ENCODE measurements around the gene TPRN. TPM values are rescaled to one million over a fixed set of nuclear protein-coding genes. Genes with fewer than 3 reads are reported as not detected.
"Not testable (repeated sequence)": the region's sequence is repeated elsewhere in the genome, so short reads cannot be mapped to it uniquely, and the experiment has no call there.

Gene TPRN
- total RNA-seq, 1 donor from 2014 or later = 18.0 TPM

DNA sequence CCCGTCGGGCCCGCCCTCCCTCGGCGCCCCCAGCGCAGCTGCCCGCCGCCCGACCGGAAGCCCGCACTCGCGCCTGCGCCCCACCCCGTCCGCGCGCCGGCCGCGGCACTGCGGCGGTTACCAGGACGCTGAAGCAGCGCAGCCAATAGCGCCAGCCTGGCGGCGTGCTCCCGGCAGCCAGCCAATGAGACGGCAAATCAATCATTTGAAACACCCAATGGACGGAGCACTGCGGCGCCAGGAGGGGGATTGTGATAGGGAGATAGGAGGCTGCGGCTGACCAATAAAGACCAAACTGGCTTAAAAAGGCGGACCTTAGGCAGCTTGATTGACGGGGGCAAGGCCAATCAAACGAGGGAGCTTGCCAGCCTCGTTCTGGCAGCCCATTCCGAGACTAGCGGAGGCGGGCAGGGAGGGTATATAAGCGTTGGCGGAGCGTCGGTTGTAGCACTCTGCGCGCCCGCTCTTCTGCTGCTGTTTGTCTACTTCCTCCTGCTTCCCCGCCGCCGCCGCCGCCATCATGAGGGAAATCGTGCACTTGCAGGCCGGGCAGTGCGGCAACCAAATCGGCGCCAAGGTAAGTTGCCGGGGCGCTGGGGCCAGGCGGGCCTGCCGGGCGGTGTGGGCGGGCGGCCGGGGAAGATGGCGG, 40.4 kb upstream of the TPRN start, which contains the start of gene TUBB4B:
Gene TUBB4B (plus strand): TSS at position 447 of the 649 bp plus-strand sequence. CDS start 74 bp downstream, at position 521.
- no peak for TF ChIP-seq CTCF (IDR thresholded peaks at IDR 0.05; ENCODE audit: borderline replicate concordance)
- H3K27ac ChIP-seq (replicated peaks) = peak within 1 kb of the TSS; percentile 100
- no peaks in the 10 kb centered on the region for H3K9me3 ChIP-seq (replicated peaks)
- intact Hi-C loops (cut with micrococcal nuclease) = no loop called here
- H3K27me3 ChIP-seq (ENCODE audit: low read depth) = no peaks in the 10 kb centered on the region
- peaks cover 22% of the 10 kb centered on the region for H3K36me3 ChIP-seq
- peak within 1 kb of the TSS; percentile 96 for H3K4me3 ChIP-seq
- DNase-seq = peak; percentile 99
- H3K4me1 ChIP-seq = peaks cover 79% of the 10 kb centered on the region

DNA sequence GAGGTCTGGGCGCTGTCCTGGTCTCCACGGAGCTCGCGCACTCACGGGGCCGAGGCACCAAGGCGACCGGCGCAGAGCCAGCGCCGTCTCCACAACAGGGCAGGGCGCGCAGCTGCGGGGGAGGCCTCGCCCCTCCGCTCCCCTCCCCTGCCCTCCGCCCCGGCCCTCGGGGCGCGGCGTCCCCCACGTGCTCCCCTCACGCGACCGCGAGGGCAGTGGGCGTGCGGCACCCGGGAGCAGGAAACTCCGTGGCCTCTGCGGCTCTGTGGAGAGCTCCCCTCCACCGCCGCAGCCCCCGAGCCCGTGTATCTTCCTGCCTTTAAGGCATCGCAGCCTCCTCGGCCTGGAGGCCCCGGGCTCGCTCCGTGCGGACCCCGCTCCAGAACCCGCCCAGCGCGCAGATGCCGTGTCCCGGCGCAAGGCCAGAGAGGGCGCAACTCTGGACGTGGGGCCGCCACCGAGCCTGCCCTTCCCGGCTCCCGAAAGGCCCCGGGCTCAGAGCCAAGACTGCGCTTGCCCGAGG, 39.8 kb upstream of the TPRN start:
- peak; percentile 21 for TF ChIP-seq CTCF (IDR thresholded peaks at IDR 0.05; ENCODE audit: borderline replicate concordance)
- Histone ChIP-seq H3K4me1 (peaks cover 85% of the 10 kb centered on the region), H3K36me3 (peaks cover 22% of the 10 kb centered on the region), H3K27ac (replicated peaks) (peak overlapping the region; percentile 100), H3K27me3 (ENCODE audit: low read depth) (peaks cover 4% of the 10 kb centered on the region), H3K4me3 (peak overlapping the region; percentile 84), H3K9me3 (replicated peaks) (no peaks in the 10 kb centered on the region)
- peak; percentile 84 for DNase-seq
- intact Hi-C loops (cut with micrococcal nuclease) = no loop called here

- Histone ChIP-seq H3K36me3 (peaks cover 22% of the 10 kb centered on the region), H3K27me3 (ENCODE audit: low read depth) (peaks cover 11% of the 10 kb centered on the region), H3K27ac (replicated peaks) (peak overlapping the region; percentile 100), H3K4me3 (peak overlapping the region; percentile 84), H3K4me1 (peaks cover 84% of the 10 kb centered on the region)
- not testable (repeated sequence) for H3K9me3 ChIP-seq (replicated peaks); DNase-seq
- intact Hi-C loops (cut with micrococcal nuclease) = loop anchor here (5.0 kb wide), 1 partner anchor 122 kb away; no protein-coding TSS in a partner anchor
Observed at GRCh38 chr9:137239541-137240200, 39.1 kb upstream of the TPRN start.

DNA sequence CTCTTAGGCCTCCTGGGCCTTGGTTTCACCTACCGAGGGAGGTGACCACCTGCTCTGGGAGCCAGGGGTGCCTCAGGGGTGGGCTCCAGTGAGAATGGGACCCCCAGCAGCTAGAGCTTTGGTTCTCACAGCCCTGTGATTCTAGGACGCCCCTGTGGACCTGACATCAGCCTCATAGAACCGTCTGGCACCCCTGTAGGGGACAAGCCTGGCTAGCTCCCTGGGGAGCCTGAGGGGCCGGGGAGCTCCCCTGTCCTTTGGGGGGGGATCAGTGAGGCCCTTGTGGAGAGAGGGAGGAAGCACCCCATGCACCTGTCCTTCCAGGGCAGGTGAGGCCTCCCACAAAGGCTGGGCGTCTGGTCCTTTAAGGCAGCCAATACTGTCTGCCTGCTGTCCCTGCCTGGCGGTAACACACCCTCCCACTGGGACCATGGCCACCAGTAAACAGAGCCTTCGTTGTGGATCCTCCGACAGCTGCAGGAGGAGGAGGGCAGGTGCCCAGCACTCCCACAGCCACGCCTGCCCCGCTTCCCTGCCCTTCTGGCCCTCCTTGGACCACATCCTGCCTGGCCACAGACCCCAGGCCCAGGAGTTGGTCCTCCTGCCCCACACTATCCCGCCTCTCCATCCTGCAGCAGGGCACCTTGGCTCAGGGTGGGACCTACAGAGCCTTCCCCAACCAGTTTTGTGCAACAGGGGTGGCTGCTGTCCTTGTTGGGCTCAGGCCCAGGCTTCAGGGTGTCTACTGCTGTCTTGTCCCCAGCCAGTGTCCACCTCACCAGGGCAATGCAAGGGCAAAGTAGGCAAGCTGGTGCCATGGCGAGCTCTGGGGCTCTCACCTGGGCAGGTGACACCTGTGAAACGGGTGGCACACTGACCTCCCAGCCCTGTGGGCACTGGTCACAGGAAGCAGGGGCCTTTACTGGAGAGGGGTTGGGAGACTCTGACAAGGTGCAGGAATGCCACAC, 37.5 kb upstream of the TPRN start:
- Histone ChIP-seq H3K27me3 (ENCODE audit: low read depth) (peaks cover 28% of the 10 kb centered on the region), H3K27ac (replicated peaks) (no peak overlapping the region), H3K9me3 (replicated peaks) (no peaks in the 10 kb centered on the region), H3K36me3 (peaks cover 15% of the 10 kb centered on the region), H3K4me3 (no peak overlapping the region), H3K4me1 (peaks cover 68% of the 10 kb centered on the region)
- intact Hi-C loops (cut with micrococcal nuclease) = loop anchor here (5.0 kb wide), 1 partner anchor 121 kb away; no protein-coding TSS in a partner anchor
- no peak for TF ChIP-seq CTCF (IDR thresholded peaks at IDR 0.05; ENCODE audit: borderline replicate concordance)
- DNase-seq = no peak

- Histone ChIP-seq H3K4me3 (peak overlapping the region; percentile 50), H3K27me3 (ENCODE audit: low read depth) (peaks cover 38% of the 10 kb centered on the region), H3K4me1 (peaks cover 57% of the 10 kb centered on the region), H3K9me3 (replicated peaks) (no peaks in the 10 kb centered on the region), H3K27ac (replicated peaks) (no peak overlapping the region), H3K36me3 (peaks cover 4% of the 10 kb centered on the region)
- intact Hi-C loops (cut with micrococcal nuclease) = loop anchor here (5.0 kb wide), 1 partner anchor 120 kb away; no protein-coding TSS in a partner anchor
- TF ChIP-seq CTCF (IDR thresholded peaks at IDR 0.05; ENCODE audit: borderline replicate concordance) = no peak
- DNase-seq = no peak
Observed at GRCh38 chr9:137236936-137237421, 36.4 kb upstream of the TPRN start.
